Activated CD4-positive, alpha-beta T cell treated with anti-CD3 and anti-CD28 coated beads, Interleukin-2, Interleukin-6, amounts not matched to agents 100 ng/mL and 50 ng/mL, durations not matched to agents 16 hours and 8 hours (primary cell): ENCODE measurements around the gene CUBN.

Experiments
- DNase-seq: peaks from one replicate; pipeline ENCODE4 v3.0.0-alpha.2; 2020

Gene CUBN

DNA sequence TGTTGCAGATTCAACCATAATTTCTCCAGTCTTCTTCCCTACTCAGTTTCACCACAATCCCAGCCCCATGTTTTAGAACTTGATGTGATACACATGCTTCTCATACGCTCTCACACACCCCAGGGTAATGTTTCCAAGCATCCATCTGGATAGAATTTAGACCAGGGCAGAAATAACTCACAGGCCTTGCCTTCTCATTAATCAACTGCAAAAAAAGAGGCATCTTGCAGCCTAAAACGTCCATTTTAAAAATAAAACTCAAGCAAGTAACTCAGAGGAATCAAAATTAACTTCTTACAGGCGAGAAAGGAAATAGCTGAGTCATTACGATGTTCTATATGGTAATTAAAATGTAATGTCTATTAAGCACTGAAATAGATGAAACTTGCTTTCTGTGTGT is 185.2 kb downstream of the CUBN start:
- DNase-seq = no peak

DNA sequence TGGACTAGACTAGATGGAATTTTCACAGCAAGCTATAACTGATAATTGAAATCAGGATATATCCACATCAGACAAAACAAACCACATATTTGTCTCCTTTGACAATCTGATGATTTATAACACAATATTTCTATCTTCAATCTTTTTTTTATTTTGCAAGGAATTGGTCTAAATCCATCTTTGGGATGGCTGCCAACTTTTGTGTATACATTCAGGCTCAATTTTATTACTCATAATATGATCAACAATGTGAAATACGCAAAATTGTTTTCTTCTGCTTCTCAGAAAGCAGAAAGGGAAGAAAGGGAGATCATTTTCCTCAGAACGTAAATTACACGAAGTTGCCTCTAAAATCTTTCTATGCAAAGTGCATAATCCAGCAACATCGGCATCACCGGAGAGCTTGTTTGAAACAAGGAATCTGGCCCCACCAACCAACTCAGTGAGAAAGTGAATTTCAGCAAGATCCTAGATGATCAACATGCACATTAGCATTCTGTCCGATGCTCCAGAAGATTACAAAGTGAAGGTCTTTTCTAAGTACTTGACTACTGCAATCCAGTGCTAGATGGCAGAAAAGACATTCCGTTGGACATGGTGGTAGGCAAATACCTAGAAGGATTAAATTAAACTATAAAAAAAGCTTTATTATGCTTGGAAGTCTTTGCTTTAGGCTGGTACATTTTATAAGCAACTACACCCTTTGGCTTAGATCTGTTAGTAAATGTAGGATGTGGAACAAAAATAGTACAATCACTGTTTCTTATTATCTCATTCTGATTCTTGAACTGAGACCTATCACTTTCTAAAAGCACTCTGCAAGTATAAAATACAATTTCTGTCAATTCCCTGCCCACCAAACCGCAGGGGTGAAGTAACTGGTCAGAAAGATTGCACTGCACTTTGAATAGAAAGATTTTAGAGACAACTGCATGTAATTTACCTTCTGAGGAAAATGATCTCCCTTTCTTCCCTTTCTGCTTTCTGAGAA is 186.0 kb downstream of the CUBN start:
- no peak for DNase-seq

DNA sequence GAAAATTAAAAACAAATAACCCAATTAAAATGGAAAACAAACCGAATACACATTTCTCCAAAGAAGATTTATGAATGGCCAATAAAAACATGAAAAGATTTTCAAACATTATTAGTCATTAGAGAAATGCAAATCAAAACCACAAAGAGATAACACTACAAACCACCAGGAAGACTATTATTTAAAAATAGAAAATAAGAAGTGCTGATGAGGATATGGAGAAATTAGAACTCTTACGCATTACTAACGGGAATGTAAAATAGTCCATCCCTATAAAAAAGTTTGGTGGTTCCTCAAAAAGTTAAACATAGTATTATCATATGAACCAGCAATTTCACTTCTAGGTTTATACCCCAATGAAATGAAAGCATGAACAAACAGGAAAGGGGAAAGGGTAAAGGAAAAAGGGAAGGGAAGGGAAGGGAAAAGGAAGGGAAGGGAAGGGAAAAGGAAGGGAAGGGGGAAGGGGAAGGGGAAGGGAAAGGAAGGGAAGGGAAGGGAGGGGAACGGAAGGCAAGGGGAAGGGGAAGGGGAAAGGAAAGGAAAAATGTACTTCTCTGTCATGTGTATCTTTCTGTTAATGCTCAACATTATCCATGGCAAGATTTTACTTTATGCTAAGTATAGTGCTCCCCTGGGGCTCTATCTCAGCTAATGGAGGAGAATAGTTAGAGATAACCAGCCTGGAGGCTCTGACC is 187.1 kb downstream of the CUBN start:
- no peak for DNase-seq

DNA sequence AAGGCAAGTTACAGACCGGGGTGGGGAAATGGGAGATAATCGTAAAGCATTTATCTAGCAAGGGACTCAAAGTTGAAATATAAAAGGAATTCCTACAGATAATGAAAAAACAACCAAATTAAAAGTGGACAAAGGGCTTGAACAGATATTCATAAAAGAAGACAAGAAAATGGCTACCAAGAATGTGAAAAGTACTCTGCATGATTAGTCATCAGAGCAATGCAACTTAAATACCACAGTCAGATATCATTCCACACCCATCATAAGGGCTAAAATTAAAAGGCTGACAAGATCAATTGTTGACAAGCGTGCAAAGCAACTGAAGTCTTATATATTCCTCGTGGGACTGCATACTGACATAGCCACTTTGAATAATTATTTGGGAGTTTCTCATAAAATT is 187.7 kb downstream of the CUBN start:
- no peak for DNase-seq

DNA sequence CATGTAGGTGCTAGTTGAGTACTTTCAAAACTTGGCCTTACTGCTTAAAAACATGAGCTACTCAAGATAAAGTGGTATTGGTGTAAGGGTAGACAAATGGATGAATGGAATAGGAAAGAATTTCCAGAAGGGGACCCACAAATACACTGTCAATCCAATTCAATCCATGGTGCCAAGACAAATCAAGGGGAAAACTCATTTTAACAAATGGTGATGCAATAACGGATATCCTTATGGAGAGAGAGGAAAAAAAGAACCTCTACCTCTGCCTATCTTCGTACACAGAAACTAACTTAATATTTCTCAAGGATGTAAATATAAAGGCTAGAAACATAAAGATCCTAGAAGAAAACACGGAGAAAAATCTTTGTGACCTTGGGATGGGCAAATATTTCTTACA is 188.5 kb downstream of the CUBN start:
- DNase-seq = no peak

DNA sequence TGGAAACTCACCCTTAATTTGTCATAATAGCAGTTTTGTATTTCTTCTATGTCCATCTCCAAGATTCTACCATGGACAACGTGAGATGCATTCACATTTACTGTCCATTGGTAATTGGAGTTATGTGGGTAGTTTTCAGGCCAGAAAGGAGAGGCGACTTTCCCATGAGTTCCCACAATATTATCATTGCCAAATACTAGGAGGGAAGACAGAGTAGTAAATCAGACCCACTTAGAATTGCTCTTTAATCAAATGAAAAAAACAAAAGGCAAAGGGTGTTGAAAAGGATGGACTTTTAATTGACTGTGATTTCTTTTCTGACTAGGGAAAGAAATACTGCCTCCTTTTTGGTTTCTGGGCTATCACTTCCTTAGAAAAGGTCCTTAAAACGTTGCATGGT is 190.7 kb downstream of the CUBN start:
- DNase-seq = no peak

DNA sequence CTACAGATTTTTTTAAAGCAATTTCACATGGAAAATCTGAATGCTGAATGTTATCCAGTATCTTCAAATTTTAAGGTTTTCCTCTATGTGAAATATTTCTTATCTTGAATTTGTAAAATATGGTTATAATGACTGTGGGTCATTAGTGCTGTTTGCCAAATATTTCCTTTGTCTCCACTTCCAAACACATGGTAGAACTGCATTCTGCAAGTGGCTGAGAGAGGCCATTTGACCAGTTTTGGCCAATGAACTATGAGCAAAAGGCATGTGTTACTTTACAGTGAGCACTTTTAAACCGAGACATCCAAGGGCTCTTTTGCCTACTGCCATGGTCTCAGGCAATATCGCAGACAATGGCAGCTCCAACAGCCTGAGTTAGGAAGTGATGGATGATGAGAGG is 195.2 kb downstream of the CUBN start:
- DNase-seq = no peak

DNA sequence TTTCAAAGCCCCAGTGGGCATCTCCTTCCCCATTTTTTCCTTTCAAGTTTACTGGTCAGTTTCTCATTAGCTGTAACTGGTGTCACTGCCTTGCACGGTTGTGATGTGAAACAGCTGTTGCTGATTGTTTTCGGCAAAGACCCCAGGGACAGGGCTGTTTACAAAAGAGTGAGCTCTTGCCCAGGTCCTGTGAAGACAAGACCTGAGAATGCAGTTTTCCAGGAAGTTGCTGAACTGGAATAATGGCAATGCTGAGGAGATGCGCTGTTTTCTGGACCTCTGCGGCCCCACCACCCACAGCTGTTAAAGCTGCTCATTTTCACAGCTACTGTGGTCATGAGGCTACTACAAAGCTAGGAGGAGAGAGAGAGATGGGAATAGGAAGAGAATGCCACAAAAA is 195.8 kb downstream of the CUBN start:
- DNase-seq = no peak

DNA sequence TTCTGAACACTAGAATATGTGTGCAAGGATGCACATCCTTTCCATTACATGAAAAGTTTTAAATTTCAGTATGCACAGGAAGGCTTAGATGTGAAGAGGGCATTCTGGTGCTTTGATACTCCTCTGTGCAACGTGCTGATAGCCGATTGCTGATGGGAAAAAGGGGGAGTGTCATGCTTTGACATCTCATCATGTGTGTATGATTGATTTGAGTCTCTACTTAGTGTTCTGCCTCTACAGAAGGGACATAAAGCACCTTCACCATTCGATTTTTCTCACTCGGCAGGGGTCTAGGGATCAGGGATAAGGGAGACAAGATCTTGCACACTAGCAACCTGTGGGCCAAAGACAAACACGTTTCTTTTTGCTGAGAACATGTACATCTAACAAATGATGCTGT is 197.7 kb downstream of the CUBN start:
- DNase-seq = no peak

DNA sequence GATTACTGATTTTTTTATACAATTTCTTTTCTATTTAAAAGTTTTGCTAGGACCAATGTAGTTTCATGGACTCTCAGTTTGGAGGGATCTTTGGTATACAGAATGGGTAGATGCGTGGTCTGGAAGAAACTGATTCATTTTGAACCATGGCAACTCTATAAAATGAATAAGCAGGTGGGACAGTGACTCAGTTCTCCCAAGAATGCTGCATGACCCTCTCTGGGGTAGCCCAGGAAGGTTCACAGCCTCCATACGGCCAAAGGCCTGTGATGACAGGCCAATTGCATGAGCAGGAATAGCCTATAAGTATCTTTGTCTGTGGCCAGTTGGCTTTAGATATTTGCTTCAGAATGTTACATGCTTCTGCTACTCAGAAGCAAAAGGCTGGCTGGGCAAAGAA is 199.1 kb downstream of the CUBN start:
- no peak for DNase-seq

DNA sequence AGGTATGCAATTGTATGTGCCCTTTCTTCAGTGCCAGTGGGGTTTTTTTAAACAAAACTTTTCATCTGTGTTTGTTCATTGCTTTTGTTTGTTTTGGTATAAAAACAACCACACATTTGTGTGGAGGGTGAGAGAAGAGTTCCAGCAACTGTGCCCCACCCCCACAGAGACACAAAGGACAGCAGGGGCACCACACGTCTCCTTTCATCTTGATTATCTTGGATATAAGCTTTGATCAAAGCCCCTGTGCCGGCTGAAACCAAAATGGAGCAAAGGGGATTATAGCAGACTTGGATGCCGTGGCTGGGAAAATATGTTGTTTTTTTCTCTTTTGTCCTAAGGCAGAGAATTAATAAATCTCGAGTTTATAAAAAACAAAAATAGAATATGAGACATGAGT is 200.5 kb downstream of the CUBN start:
- no peak for DNase-seq

DNA sequence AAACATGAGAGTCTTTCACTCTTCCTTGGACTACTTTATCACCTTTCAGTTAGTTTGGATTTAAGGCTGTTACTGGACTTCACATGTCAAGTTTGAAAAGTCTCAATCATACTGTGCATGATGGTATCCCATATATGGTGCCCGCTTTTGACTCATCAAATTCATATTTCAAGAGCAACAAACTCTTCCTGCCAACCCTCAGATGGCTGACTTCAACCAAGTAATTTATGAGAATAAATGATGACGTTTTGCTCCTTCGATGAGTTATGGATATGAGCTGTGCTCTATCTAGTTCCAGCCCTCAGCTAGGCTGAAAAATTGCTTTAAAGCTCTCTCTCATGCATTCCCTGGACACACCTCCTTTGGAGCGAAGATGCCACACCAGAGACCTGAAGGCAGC is 202.1 kb downstream of the CUBN start:
- no peak for DNase-seq

DNA sequence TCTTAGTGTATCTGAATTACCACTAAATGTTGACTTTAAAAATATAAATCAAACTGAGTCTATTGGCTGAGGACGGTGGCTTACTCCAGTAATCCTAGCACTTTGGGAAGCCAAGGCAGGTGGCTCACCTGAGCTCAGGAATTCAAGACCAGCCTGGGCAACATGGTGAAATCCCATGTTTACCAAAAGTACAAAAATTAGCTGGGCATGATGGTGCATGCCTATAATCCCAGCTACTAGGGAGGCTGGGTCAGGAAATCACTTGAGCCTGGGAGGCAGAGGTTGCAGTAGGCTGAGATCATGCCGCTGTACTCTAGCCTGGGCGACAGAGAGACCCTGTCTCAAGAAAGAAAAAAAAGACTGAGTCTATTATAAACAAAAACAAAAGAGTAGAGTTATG is 205.9 kb downstream of the CUBN start:
- no peak for DNase-seq

DNA sequence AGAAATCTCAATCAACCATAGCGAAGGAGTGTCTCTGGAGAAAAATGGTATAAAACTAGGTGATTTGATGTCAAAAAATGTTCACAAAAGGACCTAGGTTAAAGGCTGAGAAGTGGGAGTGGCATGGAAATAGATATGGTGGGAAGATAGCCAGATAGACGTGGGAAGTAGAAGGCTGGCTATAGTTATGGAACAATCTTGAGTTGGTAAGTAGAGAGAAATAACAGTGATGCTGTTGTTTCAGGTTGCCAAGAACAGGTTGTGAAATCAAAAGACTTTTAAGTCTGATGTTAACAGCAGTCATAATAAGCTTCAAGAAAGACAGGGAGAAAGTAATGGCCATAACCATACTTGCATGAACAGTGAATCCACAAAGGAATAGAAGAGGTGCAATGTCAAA is 206.3 kb downstream of the CUBN start:
- DNase-seq = no peak

DNA sequence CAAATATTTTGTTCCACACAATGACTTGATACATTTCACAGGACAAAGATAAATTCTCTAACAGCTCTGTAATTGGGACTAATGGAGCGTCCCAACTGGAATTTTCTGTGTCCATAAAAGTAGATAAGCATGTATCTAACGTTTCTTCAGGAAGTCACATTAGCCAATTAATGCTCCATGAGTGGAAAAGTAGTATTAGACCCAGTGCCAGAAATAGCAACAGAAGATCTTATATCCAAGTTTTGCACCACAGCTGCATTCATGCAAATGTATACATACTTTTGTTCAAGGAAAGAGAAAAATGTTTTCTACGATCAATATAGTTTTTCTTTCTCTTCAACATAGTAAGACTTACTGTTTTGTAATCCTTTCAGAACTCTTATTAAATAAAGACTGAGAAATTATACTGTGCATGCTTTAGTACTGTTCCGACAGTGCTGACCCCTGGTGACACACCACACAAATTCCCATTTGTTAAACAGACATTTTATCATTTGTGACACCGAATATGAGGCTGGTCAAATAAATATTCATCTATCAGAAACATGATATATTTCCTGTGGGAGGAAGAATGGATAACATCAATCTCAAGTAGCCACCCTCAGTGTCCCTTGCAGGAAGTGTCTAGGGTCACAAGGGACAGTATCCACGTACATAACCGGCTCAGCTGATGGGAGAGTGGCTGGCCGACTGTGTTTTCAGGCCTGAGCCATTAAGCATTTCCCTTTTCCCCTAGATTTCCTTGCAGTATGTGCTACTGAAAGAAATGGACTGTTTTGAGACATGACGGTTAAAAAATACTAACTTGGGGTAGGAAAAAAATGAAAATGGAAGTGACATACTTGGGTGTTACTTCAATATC is 210.3 kb downstream of the CUBN start:
- no peak for DNase-seq

DNA sequence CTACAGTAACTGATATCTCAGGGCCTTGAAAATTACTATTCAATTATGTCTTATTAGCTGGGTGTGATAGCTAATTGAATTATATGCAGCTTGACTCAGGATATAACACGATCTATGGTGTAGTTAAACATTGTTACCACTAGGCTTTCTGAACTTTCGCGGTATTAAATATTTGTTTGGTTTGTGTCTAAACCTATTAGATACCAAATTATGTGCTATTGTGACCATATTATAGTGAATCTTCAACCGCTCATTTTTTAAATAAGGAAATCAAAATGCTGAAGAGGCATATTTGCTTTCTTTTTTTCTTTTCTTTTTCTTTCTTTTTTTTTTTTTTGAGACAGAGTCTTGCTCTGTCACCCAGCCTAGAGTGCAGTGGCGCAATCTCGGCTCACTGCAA is 213.1 kb downstream of the CUBN start:
- no peak for DNase-seq

DNA sequence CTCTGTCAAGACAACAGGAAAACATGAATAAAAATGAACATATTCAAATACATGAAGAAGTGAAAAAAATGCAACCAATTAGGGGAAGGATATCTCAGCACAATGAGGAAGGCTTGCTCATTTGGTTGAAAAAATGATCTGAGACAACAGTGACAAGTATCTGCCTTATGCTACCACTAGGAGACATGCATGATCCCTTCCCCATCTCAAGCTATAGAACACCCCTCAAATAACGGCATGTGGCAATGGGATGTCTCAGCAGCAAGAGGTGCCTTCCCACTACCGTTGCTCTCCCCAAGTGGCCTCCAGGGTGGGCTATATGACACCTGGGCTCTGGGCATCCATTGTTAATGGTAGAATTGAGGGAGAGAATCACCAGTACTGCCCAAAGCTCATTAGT is 214.3 kb downstream of the CUBN start:
- no peak for DNase-seq

DNA sequence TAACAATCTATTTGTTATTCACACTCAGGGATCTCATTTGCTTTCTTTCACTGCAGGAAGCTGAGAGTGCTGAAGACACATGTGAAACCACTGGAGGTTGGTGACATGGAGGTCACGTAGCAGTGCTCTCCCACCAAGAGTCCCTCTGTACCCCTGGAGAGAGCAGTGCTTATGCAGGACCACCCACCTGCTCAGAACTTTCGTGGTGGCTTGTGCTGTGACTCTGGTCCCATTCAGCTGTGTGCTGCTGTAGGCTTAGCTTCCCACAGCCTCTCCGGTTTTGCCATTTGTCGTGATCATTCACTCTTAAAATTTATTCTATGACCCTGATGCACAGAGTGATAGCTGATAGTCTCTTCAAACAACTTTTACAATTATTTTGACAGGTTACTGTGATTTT is 216.3 kb downstream of the CUBN start:
- DNase-seq = no peak

DNA sequence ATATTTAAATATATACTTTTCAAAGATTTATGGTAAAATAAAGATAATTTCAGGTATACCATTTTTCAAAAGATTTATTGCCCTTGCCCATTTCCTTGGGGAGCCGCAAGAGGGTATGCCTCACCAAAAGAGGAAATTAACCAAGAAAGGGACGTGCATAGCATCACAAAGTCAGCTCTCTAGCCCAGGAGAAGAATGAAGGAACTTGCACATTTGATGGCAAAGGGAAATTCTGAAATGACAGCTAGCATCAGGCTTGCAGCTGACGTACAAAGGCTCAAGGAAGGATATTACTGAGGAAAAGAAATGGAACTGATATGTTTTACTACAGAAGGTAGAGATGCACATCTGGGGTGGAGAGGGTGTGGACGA is 218.8 kb downstream of the CUBN start:
- DNase-seq = no peak

DNA sequence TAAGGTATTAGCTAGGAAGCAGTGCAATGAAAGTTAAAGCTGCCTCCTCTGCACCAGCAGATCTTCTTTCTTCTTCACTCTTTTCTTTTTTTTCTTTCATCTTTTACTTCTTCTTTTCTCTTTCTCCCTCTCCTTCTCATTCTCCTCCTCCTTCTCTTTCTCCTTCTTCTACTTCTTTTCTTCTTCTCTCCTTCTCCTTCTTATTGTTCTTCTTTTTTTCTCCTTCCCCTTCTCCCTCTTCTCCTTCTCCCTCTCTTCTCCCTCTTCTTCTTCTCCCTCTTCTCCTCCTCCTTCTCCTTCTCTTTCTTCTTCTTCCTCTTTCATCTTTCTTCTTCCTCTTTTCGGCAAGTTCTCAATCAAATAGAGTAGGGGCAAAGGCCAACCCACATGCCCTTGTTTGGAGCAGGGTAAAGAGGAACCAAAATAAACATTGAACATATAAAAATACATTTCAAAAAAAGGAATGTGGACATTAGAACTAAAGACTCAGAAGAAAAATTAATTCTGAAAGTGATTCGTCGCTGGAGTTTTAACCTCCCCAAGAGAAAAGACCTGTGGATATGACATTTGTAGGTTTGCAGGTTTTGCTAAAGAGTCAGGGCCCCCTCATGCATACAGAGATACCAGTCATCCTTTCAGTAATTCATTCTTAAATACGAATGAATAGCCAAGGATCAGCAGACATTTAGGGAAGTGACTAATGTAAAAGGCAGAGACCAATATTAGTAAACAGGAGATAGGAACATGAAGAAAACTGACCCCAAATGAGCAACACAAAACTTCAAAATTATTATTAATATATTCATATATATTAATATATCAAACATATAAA is 219.4 kb downstream of the CUBN start:
- DNase-seq = no peak

DNA sequence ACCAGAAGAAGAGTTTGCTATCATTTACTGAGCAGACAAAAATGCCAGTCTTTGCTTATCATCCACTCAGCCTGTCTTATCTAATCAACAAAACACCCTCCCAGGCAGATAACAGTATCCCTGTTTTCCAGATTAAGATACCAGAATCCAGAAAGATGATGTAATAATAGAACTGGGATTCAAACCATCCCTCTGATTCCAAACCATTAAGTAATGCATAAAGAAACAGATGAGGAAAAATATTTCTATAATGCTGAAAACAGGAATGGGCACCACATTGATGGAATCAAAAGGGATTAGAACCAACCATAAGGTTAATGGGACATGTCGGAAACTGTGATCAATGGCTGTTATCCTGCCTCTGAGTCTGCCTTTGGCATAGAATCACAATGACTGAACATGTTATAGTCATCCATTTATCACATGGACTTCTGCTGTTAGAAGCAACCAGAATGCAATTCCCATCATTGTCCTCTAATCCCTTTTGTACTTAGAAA is 220.3 kb downstream of the CUBN start:
- no peak for DNase-seq

DNA sequence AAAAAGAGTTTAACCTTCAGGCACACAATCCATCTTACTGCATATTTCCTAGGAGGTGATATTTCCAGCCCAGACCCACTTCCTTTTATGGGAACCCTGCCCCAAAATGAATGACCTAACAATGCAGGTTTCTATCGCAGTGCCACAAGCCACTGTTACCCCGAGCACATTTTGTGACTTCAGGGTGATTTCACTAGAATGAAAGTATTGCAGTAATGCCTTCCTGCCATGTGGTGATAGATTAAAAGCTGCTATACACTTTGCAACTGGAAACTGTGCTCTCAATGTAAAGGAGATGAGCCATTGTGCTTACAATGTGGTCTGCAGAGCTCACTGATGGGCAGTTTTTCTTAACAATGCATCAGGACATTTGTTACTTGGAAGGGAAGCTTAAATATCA is 221.9 kb downstream of the CUBN start:
- no peak for DNase-seq
